ENCODE measurements around the gene WDR1.

Gene WDR1

GRCh38 chr4:10094841-10095240, 21.8 kb downstream of the WDR1 start:
- Histone ChIP-seq H3K27me3 (no peaks in the 10 kb centered on the region), H4K20me1 (peaks cover 53 to 100% (median 97%) of the 10 kb centered on the region in 11 experiments), H3K9ac (peak overlapping the region in 10 of 11 experiments; percentile 54 to 85 (median 74); a peak in 19 of 22 replicates), H3K36me3 (peaks cover 59 to 95% (median 85%) of the 10 kb centered on the region in 11 experiments), H3K27ac (peak overlapping the region in 10 of 11 experiments; percentile 70 to 97 (median 90); a peak in 20 of 22 replicates), H3K4me3 (peak overlapping the region in 8 of 10 experiments; percentile 38 to 53 (median 44); a peak in 15 of 20 replicates), H3K4me1 (peaks cover 94 to 100% (median 99%) of the 10 kb centered on the region in 10 experiments), H3K9me3 (replicated peaks in 1 of 11) (no peaks in the 10 kb centered on the region), H3K4me2 (peak overlapping the region; percentile 82 to 98 (median 96))
- no peak for TF ChIP-seq Cebpa-rat (IDR thresholded peaks at IDR 0.05)

- peak overlapping the region in 8 of 10 experiments; percentile 38 to 53 (median 44); a peak in 16 of 20 replicates for H3K4me3 ChIP-seq
- peak in 2 of 11 experiments; percentile 14 to 30; a peak in 1 of 22 replicates for TF ChIP-seq Cebpa-rat (IDR thresholded peaks at IDR 0.05)
- H3K4me1 ChIP-seq: peaks cover 85 to 100% (median 97%) of the 10 kb centered on the region in 10 experiments
- H3K27me3 ChIP-seq: no peaks in the 10 kb centered on the region
- no peaks in the 10 kb centered on the region for H3K9me3 ChIP-seq (replicated peaks in 1 of 11)
- H3K36me3 ChIP-seq: peaks cover 60 to 96% (median 86%) of the 10 kb centered on the region in 11 experiments
- H3K27ac ChIP-seq: peak overlapping the region in 10 of 11 experiments; percentile 40 to 97 (median 90); a peak in 21 of 22 replicates
- H3K9ac ChIP-seq: peak overlapping the region; percentile 42 to 85 (median 73); a peak in 21 of 22 replicates
- peaks cover 54 to 100% (median 97%) of the 10 kb centered on the region in 11 experiments for H4K20me1 ChIP-seq
- peak overlapping the region; percentile 82 to 98 (median 96) for H3K4me2 ChIP-seq
These were observed 22.6 kb downstream of the WDR1 start for GRCh38 chr4:10093801-10094552.

- peak overlapping the region; percentile 42 to 85 (median 73); a peak in 21 of 22 replicates for H3K9ac ChIP-seq
- peak overlapping the region in 10 of 11 experiments; percentile 40 to 97 (median 90); a peak in 20 of 22 replicates for H3K27ac ChIP-seq
- H3K27me3 ChIP-seq: no peaks in the 10 kb centered on the region
- no peaks in the 10 kb centered on the region for H3K9me3 ChIP-seq (replicated peaks in 1 of 11)
- peaks cover 51 to 100% (median 98%) of the 10 kb centered on the region in 11 experiments for H4K20me1 ChIP-seq
- peak overlapping the region; percentile 82 to 98 (median 96) for H3K4me2 ChIP-seq
- TF ChIP-seq Cebpa-rat (IDR thresholded peaks at IDR 0.05): no peak
- H3K36me3 ChIP-seq: peaks cover 61 to 97% (median 87%) of the 10 kb centered on the region in 11 experiments
- H3K4me1 ChIP-seq: peaks cover 79 to 97% (median 90%) of the 10 kb centered on the region in 10 experiments
- peak overlapping the region in 9 of 10 experiments; percentile 9 to 53 (median 42); a peak in 17 of 20 replicates for H3K4me3 ChIP-seq
These were observed 23.4 kb downstream of the WDR1 start for GRCh38 chr4:10093271-10093621.

GRCh38 chr4:10092481-10093270, 23.9 kb downstream of the WDR1 start:
- H3K4me3 ChIP-seq: peak overlapping the region in 8 of 10 experiments; percentile 21 to 53 (median 42); a peak in 17 of 20 replicates
- H3K4me2 ChIP-seq: peak overlapping the region; percentile 82 to 98 (median 96)
- peak overlapping the region; percentile 42 to 85 (median 73) for H3K9ac ChIP-seq
- H3K9me3 ChIP-seq (replicated peaks in 1 of 11): no peaks in the 10 kb centered on the region
- peaks cover 61 to 97% (median 87%) of the 10 kb centered on the region in 11 experiments for H3K36me3 ChIP-seq
- peaks cover 51 to 100% (median 98%) of the 10 kb centered on the region in 11 experiments for H4K20me1 ChIP-seq
- no peak for TF ChIP-seq Cebpa-rat (IDR thresholded peaks at IDR 0.05)
- H3K27ac ChIP-seq: peak overlapping the region in 10 of 11 experiments; percentile 40 to 97 (median 90); a peak in 20 of 22 replicates
- H3K4me1 ChIP-seq: peaks cover 73 to 91% (median 84%) of the 10 kb centered on the region in 10 experiments
- no peaks in the 10 kb centered on the region for H3K27me3 ChIP-seq

- H3K36me3 ChIP-seq: peaks cover 61 to 97% (median 87%) of the 10 kb centered on the region in 11 experiments
- peak overlapping the region in 9 of 11 experiments; percentile 42 to 85 (median 75); a peak in 17 of 22 replicates for H3K9ac ChIP-seq
- peaks cover 49 to 100% (median 98%) of the 10 kb centered on the region in 11 experiments for H4K20me1 ChIP-seq
- peak overlapping the region in 9 of 11 experiments; percentile 82 to 97 (median 91); a peak in 18 of 22 replicates for H3K27ac ChIP-seq
- peaks cover 63 to 81% (median 74%) of the 10 kb centered on the region in 10 experiments for H3K4me1 ChIP-seq
- no peaks in the 10 kb centered on the region for H3K9me3 ChIP-seq (replicated peaks in 1 of 11)
- H3K27me3 ChIP-seq: no peaks in the 10 kb centered on the region
- peak overlapping the region; percentile 82 to 98 (median 96) for H3K4me2 ChIP-seq
- H3K4me3 ChIP-seq: peak overlapping the region in 1 of 10 experiments; percentile 50; a peak in 4 of 20 replicates
- TF ChIP-seq Cebpa-rat (IDR thresholded peaks at IDR 0.05): no peak
These were observed 24.9 kb downstream of the WDR1 start for GRCh38 chr4:10091531-10092181.

- Histone ChIP-seq H3K9me3 (replicated peaks in 1 of 11) (no peaks in the 10 kb centered on the region), H3K27ac (peak overlapping the region in 9 of 11 experiments; percentile 11 to 97 (median 91); a peak in 15 of 22 replicates), H3K4me2 (peak overlapping the region in 10 of 11 experiments; percentile 82 to 98 (median 96); a peak in 19 of 22 replicates), H3K9ac (peak overlapping the region in 7 of 11 experiments; percentile 10 to 85 (median 75); a peak in 12 of 22 replicates), H3K4me1 (peaks cover 53 to 71% (median 64%) of the 10 kb centered on the region in 10 experiments), H4K20me1 (peaks cover 44 to 100% (median 100%) of the 10 kb centered on the region in 11 experiments), H3K36me3 (peaks cover 71 to 100% (median 92%) of the 10 kb centered on the region in 11 experiments), H3K27me3 (no peaks in the 10 kb centered on the region), H3K4me3 (no peak overlapping the region; a peak in 1 of 20 replicates)
- no peak for TF ChIP-seq Cebpa-rat (IDR thresholded peaks at IDR 0.05)
These were observed 25.9 kb downstream of the WDR1 start for GRCh38 chr4:10090467-10091250.

- peaks cover 41 to 100% (median 100%) of the 10 kb centered on the region in 11 experiments for H4K20me1 ChIP-seq
- peak overlapping the region in 1 of 11 experiments; percentile 97; a peak in 1 of 22 replicates for H3K27ac ChIP-seq
- H3K9ac ChIP-seq: peak overlapping the region in 1 of 11 experiments; percentile 37; a peak in 1 of 22 replicates
- no peaks in the 10 kb centered on the region for H3K9me3 ChIP-seq (replicated peaks in 1 of 11)
- H3K36me3 ChIP-seq: peaks cover 84 to 100% (median 94%) of the 10 kb centered on the region in 11 experiments
- H3K4me2 ChIP-seq: peak overlapping the region in 5 of 11 experiments; percentile 90 to 98 (median 96); a peak in 6 of 22 replicates
- no peaks in the 10 kb centered on the region for H3K27me3 ChIP-seq
- peaks cover 40 to 58% (median 51%) of the 10 kb centered on the region in 10 experiments for H3K4me1 ChIP-seq
- H3K4me3 ChIP-seq: no peak overlapping the region
- TF ChIP-seq Cebpa-rat (IDR thresholded peaks at IDR 0.05): no peak
These were observed 27.3 kb downstream of the WDR1 start for GRCh38 chr4:10089346-10089745.

Measured in BLaER1 treated with 17β-estradiol and CSF1 and Interleukin-3, amounts not matched to agents 10 nM and 100 nM (cell line).